Cardiac muscle cell (in vitro differentiated cells and primary cell): ENCODE data around the gene ITGB3. TPM values are rescaled to one million over a fixed set of nuclear protein-coding genes. Genes with fewer than 3 reads are reported as not detected.

ENCODE experiments used
- DNase-seq, 2 donors: peaks; one replicate each; pipeline versions ENCODE4 v3.0.0 to v3.0.0-alpha.2; 2010 to 2017; ENCODE audit warnings: low read depth in 1 of 2, low spot score in 1 of 2
- H3K27ac ChIP-seq: fragments of 200-600 bp; sonication (generic); 2 replicates; pipeline ENCODE4 v1.5.1; 2016
- H3K27me3 ChIP-seq: fragments of 200-600 bp; sonication (generic); 2 replicates; pipeline ENCODE4 v1.6.0; 2016; ENCODE audit warnings: control low read depth
- H3K36me3 ChIP-seq: fragments of 200-600 bp; sonication (generic); 2 replicates; pipeline ENCODE4 v1.5.1; 2016; ENCODE audit warnings: control low read depth
- H3K4me1 ChIP-seq: fragments of 200-600 bp; sonication (generic); 2 replicates; pipeline ENCODE4 v1.8.1; 2017; ENCODE audit warnings: low read depth, mild to moderate bottlenecking, mixed run types
- H3K4me3 ChIP-seq: fragments of 200-600 bp; sonication (generic); 2 replicates; pipeline ENCODE4 v1.5.1; 2016; ENCODE audit warnings: mild to moderate bottlenecking
- H3K9me3 ChIP-seq: fragments of 200-600 bp; sonication (generic); 2 replicates; pipeline ENCODE4 v1.5.1; 2017; ENCODE audit warnings: low read depth, mild to moderate bottlenecking, control low read depth
- CTCF ChIP-seq: IDR thresholded peaks from 2 replicates; pipeline ENCODE4 v1.5.1; 2012; ENCODE audit warnings: low read depth, mild to moderate bottlenecking, low read length
- polyA plus RNA-seq: library from polyadenylated mRNA; unstranded; fragments of >200 nt; fragmentation: Nextera tagmentation; extraction: Ambion mirVana; gene quantifications from 2 replicates; pipeline ENCODE4 v1.2.1, GENCODE V29; 2016
- total RNA-seq: library from RNA; depleted of rRNA; stranded (reverse); fragments of >200 nt; gene quantifications from 2 replicates; pipeline ENCODE4 v1.2.3, GENCODE V29; 2016

The ITGB3 gene
- total and polyA plus RNA-seq, 2 experiments from 2014 or later, result 4.6 to 20.0 TPM

DNA sequence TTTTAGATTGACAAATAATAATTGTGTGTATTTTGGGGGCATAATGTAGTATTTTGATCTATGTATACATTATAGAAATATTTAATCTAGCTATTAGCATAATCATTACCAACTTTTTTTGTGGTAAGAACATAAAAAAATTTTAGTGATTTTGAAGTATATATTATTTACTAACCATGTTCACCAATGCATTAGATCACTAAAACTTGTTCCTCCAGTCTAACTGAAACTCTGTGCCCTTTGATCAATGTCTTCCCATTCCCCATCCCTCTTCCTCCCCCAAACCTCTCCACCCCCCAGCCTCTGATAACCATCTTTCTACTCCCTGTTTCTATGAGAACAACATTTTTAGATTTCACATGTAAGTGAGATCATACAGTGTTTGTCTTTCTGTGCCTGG lies 78.7 kb downstream of the ITGB3 start:
- Histone ChIP-seq H3K4me3 (no peak overlapping the region), H3K9me3 (no peaks in the 10 kb centered on the region), H3K36me3 (no peaks in the 10 kb centered on the region), H3K27me3 (no peaks in the 10 kb centered on the region), H3K27ac (no peak overlapping the region), H3K4me1 (no peaks in the 10 kb centered on the region)
- TF ChIP-seq CTCF, result no peak
- no peak for DNase-seq

DNA sequence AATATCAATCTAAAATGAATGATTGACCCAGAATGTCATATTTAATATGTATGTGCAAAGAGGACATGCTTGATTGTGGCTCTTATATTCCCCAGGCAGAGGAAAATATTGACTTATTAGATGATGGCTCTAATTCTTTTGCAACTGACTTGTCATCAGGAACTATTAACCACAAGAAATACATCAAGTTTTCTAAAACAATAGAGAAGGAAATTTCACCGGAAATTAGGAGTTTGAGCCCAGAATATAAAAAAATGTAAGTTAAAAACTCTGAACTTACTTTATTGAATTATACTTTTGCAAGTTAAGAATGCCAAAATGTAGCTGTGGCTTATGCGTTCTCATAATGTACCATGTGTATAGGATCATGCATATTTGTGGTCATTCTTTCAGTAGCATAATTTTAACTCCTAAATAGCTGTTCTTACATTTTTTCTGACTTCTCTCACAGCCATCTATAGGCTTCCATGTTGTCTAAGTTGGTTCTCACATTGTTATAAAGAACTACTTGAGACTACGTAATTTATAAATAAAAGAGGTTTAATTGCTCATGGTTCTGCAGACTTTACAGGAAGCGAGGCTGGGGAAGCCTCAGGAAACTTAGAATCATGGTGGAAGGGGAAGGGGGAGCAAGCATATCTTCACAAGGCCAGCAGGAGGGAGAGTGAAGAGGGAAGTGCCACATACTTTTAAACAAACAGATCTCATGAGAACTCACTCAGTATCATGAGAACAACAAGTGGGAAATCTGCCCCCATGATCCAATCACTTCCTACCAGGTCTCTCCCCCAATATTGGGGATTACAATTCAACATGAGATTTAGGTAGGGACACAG lies 81.7 kb downstream of the ITGB3 start:
- Histone ChIP-seq H3K27ac (no peak overlapping the region), H3K27me3 (no peaks in the 10 kb centered on the region), H3K9me3 (no peaks in the 10 kb centered on the region), H3K4me3 (no peak overlapping the region), H3K4me1 (no peaks in the 10 kb centered on the region), H3K36me3 (no peaks in the 10 kb centered on the region)
- no peak for TF ChIP-seq CTCF
- DNase-seq, result peak in 1 of 2 donors; percentile 15

DNA sequence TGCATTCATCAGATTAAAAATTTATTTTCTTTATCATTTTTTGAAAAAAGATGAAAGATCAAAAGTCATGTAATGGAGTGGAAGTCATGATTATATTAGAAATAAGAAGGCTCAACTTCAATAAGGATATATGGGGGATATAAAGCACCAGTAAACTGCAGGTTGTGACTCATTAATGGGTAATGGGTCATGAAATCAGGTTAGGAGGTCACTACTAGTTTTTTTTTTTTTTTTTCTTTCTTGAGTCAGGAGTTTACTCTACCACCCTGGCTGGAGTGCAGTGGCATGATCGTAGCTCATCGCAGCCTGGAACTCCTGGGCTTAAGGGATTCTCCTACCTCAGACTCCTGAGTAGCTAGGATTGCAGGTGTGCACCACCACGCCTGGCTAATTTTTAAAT lies 84.4 kb downstream of the ITGB3 start:
- H3K9me3 ChIP-seq, result no peaks in the 10 kb centered on the region

GRCh38 chr17:47352848-47353247 lies 99.2 kb downstream of the ITGB3 start:
- no peaks in the 10 kb centered on the region for H3K9me3 ChIP-seq
- no peak for DNase-seq
- H3K4me3 ChIP-seq, result no peak overlapping the region
- no peaks in the 10 kb centered on the region for H3K4me1 ChIP-seq
- H3K27me3 ChIP-seq, result no peaks in the 10 kb centered on the region
- no peak for TF ChIP-seq CTCF
- H3K36me3 ChIP-seq, result no peaks in the 10 kb centered on the region
- no peak overlapping the region for H3K27ac ChIP-seq

More for the DNA sequence above, 84.4 kb downstream of the ITGB3 start:
- H3K27me3 ChIP-seq, result no peaks in the 10 kb centered on the region
- H3K27ac ChIP-seq, result no peak overlapping the region
- H3K4me1 ChIP-seq, result no peaks in the 10 kb centered on the region
- H3K36me3 ChIP-seq, result peaks cover 3% of the 10 kb centered on the region
- no peak for DNase-seq
- no peak for TF ChIP-seq CTCF
- H3K4me3 ChIP-seq, result no peak overlapping the region

GRCh38 chr17:47358652-47359051 lies 105.0 kb downstream of the ITGB3 start:
- H3K27me3 ChIP-seq, result no peaks in the 10 kb centered on the region
- H3K4me1 ChIP-seq, result no peaks in the 10 kb centered on the region
- no peaks in the 10 kb centered on the region for H3K36me3 ChIP-seq
- no peak overlapping the region for H3K4me3 ChIP-seq
- H3K27ac ChIP-seq, result no peak overlapping the region
- DNase-seq, result no peak
- TF ChIP-seq CTCF, result no peak
- H3K9me3 ChIP-seq, result no peaks in the 10 kb centered on the region

Other genes starting within 250 kb of the ITGB3 start
- gene CDC27, start 64.5 kb upstream of the ITGB3 start, total RNA-seq, result 54.5 and 85.4 TPM in 2 replicates
- gene CDC27, start 64.5 kb upstream of the ITGB3 start, polyA plus RNA-seq, result 52.9 and 68.8 TPM in 2 replicates
- 2,925 and 5,217 TPM in 2 replicates for gene MYL4, start 44.5 kb upstream of the ITGB3 start, total RNA-seq
- 3,500 and 5,148 TPM in 2 replicates for gene MYL4, start 44.5 kb upstream of the ITGB3 start, polyA plus RNA-seq
- 4.8 and 5.9 TPM in 2 replicates for gene EFCAB13, start 70.1 kb downstream of the ITGB3 start, total RNA-seq
- 6.0 and 8.1 TPM in 2 replicates for gene EFCAB13, start 70.1 kb downstream of the ITGB3 start, polyA plus RNA-seq